Measurements from ENCODE around the gene ASIC4. TPM values are rescaled to one million over a fixed set of nuclear protein-coding genes. Genes with fewer than 3 reads are reported as not detected.

Gene ASIC4
- total and polyA plus RNA-seq, 2 of the 13 experiments (the other 11 are each of a cell fraction or from before 2014, with no cell fraction given): 0.03 TPM; not detected in 1

DNA sequence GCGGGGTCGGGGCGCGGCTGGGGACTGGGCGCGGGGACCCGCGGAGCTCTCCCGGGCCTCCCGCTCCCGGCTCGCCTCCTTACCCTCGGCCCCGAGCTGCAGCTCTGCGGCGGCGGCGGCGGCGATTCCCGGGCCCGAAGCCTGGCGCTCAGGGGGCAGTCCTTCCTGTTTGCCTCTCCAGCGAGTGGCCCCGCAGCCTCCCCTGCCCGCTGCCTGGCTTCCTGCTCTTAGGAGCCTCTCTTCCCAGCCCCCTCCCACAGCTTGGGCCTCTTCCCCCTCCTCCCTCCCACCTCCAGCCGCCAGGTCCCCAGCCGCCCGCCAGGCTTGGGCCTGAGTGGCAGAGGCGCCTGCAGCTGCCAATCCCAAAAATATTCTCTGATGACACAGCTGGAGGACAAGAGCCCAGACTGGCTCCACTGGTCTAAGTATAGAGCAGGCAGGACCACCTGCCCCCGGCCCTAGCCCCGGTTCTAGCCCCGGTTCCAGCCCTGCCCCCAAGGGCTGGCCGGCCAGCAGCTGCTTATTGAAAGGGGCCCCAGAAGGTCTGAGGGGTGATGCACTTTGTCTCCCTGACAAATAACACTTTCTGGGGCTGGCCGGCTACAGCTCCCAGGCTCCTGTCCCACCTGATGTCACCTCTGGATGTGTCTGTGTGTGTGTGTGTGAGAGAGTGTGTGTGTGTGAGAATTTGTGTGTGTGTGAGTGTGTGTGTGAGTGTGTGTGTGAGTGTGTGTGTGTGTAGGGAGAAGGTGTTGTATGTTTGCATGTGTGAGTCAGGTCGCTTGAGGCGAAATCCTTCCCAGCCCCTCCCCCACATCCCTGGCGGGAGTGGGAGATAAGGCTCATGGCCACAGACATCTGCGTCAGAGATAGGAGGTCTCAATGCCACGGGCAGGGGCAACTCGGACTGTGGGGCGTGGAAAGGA, 57.3 kb downstream of the ASIC4 start, which contains the start of gene OBSL1 (continued):
- peak; percentile 8; the same call in 1 of the 2 replicates for TF ChIP-seq SMC3 (IDR thresholded peaks at IDR 0.05; ENCODE audit: low read length)
- TF ChIP-seq RELA (CRISPR knock-in tag; IDR thresholded peaks at IDR 0.05): no peak
- no peak for TF ChIP-seq NFKBIZ (CRISPR knock-in tag; IDR thresholded peaks at IDR 0.05)
- peak; percentile 34; the same call in 1 of the 2 replicates for TF ChIP-seq CEBPG (CRISPR knock-in tag; IDR thresholded peaks at IDR 0.05)
- TF ChIP-seq, protein P1, sequence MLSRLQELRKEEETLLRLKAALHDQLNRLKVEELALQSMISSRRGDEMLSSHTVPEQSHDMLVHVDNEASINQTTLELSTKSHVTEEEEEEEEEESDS (CRISPR knock-in tag; IDR thresholded peaks at IDR 0.05; ENCODE audit: borderline replicate concordance): 0 out of 2 replicates have a peak, but pooled peaks have one; percentile 40
- TF ChIP-seq, protein P2, sequence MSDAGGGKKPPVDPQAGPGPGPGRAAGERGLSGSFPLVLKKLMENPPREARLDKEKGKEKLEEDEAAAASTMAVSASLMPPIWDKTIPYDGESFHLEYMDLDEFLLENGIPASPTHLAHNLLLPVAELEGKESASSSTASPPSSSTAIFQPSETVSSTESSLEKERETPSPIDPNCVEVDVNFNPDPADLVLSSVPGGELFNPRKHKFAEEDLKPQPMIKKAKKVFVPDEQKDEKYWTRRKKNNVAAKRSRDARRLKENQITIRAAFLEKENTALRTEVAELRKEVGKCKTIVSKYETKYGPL (CRISPR knock-in tag; IDR thresholded peaks at IDR 0.05): no peak; the same call in 1 of the 2 replicates
- peak; percentile 74 for TF ChIP-seq DPF2 (CRISPR knock-in tag; IDR thresholded peaks at IDR 0.05; ENCODE audit: borderline replicate concordance, low read depth)
- no peak; the same call in none of the 2 replicates for TF ChIP-seq ZMYM4 (CRISPR knock-in tag; IDR thresholded peaks at IDR 0.05)
- TF ChIP-seq BRD4 (CRISPR knock-in tag; IDR thresholded peaks at IDR 0.05): peak; percentile 12; the same call in 1 of the 2 replicates
- TF ChIP-seq KAT7 (CRISPR knock-in tag; IDR thresholded peaks at IDR 0.05; ENCODE audit: borderline replicate concordance): no peak
- no peak; the same call in 1 of the 2 replicates for TF ChIP-seq RAD21 (CRISPR knock-in tag; IDR thresholded peaks at IDR 0.05)
- no peak; the same call in 1 of the 2 replicates for TF ChIP-seq TGIF2 (CRISPR knock-in tag; IDR thresholded peaks at IDR 0.05)
- TF ChIP-seq, protein P3, sequence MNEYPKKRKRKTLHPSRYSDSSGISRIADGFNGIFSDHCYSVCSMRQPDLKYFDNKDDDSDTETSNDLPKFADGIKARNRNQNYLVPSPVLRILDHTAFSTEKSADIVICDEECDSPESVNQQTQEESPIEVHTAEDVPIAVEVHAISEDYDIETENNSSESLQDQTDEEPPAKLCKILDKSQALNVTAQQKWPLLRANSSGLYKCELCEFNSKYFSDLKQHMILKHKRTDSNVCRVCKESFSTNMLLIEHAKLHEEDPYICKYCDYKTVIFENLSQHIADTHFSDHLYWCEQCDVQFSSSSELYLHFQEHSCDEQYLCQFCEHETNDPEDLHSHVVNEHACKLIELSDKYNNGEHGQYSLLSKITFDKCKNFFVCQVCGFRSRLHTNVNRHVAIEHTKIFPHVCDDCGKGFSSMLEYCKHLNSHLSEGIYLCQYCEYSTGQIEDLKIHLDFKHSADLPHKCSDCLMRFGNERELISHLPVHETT (CRISPR knock-in tag; conservative IDR thresholded peaks at IDR 0.05): no peak
- TF ChIP-seq ZFX (CRISPR knock-in tag; IDR thresholded peaks at IDR 0.05; ENCODE audit: low read depth): peak; percentile 69
- TF ChIP-seq ZNF138 (CRISPR knock-in tag; IDR thresholded peaks at IDR 0.05; ENCODE audit: low read depth): 0 out of 2 replicates have a peak, but pooled peaks have one; percentile 64
- TF ChIP-seq ZNF550 (CRISPR knock-in tag; IDR thresholded peaks at IDR 0.05; ENCODE audit: borderline replicate concordance): no peak
- TF ChIP-seq YY1 (IDR thresholded peaks at IDR 0.05; ENCODE audit: insufficient read depth, insufficient replicate concordance, low read depth, low read length): peak; percentile 27
- peak; percentile 57 for TF ChIP-seq MED1 (CRISPR knock-in tag; IDR thresholded peaks at IDR 0.05)
- no peak for TF ChIP-seq ZNF773 (CRISPR knock-in tag; IDR thresholded peaks at IDR 0.05; ENCODE audit: borderline replicate concordance)
- 0 out of 2 replicates have a peak, but pooled peaks have one; percentile 29 for TF ChIP-seq RFXAP (CRISPR knock-in tag; IDR thresholded peaks at IDR 0.05; ENCODE audit: borderline replicate concordance)
- peak; percentile 63; the same call in 1 of the 2 replicates for TF ChIP-seq REPIN1 (CRISPR knock-in tag; IDR thresholded peaks at IDR 0.05; ENCODE audit: borderline replicate concordance, low read depth)
- TF ChIP-seq DNMT3B (CRISPR knock-in tag; conservative IDR thresholded peaks at IDR 0.05): no peak
- no peak for TF ChIP-seq ZNF253 (CRISPR knock-in tag; IDR thresholded peaks at IDR 0.05; ENCODE audit: borderline replicate concordance)
- no peak for TF ChIP-seq ZNF205 (CRISPR knock-in tag; IDR thresholded peaks at IDR 0.05)
- TF ChIP-seq XBP1 (CRISPR knock-in tag; IDR thresholded peaks at IDR 0.05): no peak
- TF ChIP-seq ZNF329 (CRISPR knock-in tag; IDR thresholded peaks at IDR 0.05; ENCODE audit: low read depth): peak; percentile 67; the same call in 1 of the 2 replicates
- peak; percentile 58 for TF ChIP-seq ARNTL (CRISPR knock-in tag; IDR thresholded peaks at IDR 0.05)
- TF ChIP-seq, protein P4, sequence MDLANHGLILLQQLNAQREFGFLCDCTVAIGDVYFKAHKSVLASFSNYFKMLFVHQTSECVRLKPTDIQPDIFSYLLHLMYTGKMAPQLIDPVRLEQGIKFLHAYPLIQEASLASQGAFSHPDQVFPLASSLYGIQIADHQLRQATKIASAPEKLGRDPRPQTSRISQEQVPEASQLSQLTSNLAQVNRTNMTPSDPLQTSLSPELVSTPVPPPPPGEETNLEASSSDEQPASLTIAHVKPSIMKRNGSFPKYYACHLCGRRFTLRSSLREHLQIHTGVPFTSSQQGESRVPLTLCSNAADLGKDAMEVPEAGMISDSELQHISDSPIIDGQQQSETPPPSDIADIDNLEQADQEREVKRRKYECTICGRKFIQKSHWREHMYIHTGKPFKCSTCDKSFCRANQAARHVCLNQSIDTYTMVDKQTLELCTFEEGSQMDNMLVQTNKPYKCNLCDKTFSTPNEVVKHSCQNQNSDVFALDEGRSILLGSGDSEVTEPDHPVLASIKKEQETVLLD (CRISPR knock-in tag; IDR thresholded peaks at IDR 0.05; ENCODE audit: low read depth): 0 out of 2 replicates have a peak, but pooled peaks have one; percentile 65

Data from HepG2 (cell line).